ENCODE results near the gene OR56B4. TPM values are rescaled to one million over a fixed set of nuclear protein-coding genes. Genes with fewer than 3 reads are reported as not detected.

OR56B4 gene
- not detected in 5 replicates for total RNA-seq (2022; extraction: Qiagen RNA extraction)

GRCh38 chr11:6107384-6107783 is at the start of gene OR56B4:
Gene OR56B4, plus strand, starts transcription at chr11:6107684. Its CDS starts 95 bp downstream, at chr11:6107779.

Other genes starting within 250 kb of the OR56B4 start
- not detected in 5 replicates for gene OR52E8, start 250.0 kb upstream of the OR56B4 start, total RNA-seq (2022; extraction: Qiagen RNA extraction)
- gene OR52E4, start 227.1 kb upstream of the OR56B4 start, total RNA-seq (2022; extraction: Qiagen RNA extraction): not detected in 5 replicates
- gene OR52E5, start 214.5 kb upstream of the OR56B4 start, total RNA-seq (2022; extraction: Qiagen RNA extraction): not detected in 5 replicates
- gene OR56A3, start 165.4 kb upstream of the OR56B4 start, total RNA-seq (2022; extraction: Qiagen RNA extraction): not detected in 5 replicates
- gene OR56A5, start 139.2 kb upstream of the OR56B4 start, total RNA-seq (2022; extraction: Qiagen RNA extraction): not detected in 5 replicates
- not detected in 5 replicates for gene OR52L1, start 120.7 kb upstream of the OR56B4 start, total RNA-seq (2022; extraction: Qiagen RNA extraction)
- not detected in 5 replicates for gene OR56A4, start 100.7 kb upstream of the OR56B4 start, total RNA-seq (2022; extraction: Qiagen RNA extraction)
- gene OR56A1, start 76.9 kb upstream of the OR56B4 start, total RNA-seq (2022; extraction: Qiagen RNA extraction): not detected in 5 replicates
- gene OR52B2, start 62.6 kb downstream of the OR56B4 start, total RNA-seq (2022; extraction: Qiagen RNA extraction): not detected in 5 replicates
- gene OR52W1, start 91.5 kb downstream of the OR56B4 start, total RNA-seq (2022; extraction: Qiagen RNA extraction): not detected in 5 replicates
- not detected in 5 replicates for gene C11orf42, start 97.9 kb downstream of the OR56B4 start, total RNA-seq (2022; extraction: Qiagen RNA extraction)
- 14.6 to 20.3 TPM (median 16.2 TPM) in 5 replicates for gene FHIP1B, start 127.0 kb downstream of the OR56B4 start, total RNA-seq (2022; extraction: Qiagen RNA extraction)
- gene CNGA4, start 131.4 kb downstream of the OR56B4 start, total RNA-seq (2022; extraction: Qiagen RNA extraction): 0.05 to 0.10 TPM (median 0.07 TPM) in 4 of 5 replicates, not detected in the other
- gene CCKBR, start 152.2 kb downstream of the OR56B4 start, total RNA-seq (2022; extraction: Qiagen RNA extraction): not detected in 5 replicates
- gene CAVIN3, start 212.8 kb downstream of the OR56B4 start, total RNA-seq (2022; extraction: Qiagen RNA extraction): 20.8 to 32.7 TPM (median 25.4 TPM) in 5 replicates